Measurements from ENCODE around the gene ZNF878.

DNA sequence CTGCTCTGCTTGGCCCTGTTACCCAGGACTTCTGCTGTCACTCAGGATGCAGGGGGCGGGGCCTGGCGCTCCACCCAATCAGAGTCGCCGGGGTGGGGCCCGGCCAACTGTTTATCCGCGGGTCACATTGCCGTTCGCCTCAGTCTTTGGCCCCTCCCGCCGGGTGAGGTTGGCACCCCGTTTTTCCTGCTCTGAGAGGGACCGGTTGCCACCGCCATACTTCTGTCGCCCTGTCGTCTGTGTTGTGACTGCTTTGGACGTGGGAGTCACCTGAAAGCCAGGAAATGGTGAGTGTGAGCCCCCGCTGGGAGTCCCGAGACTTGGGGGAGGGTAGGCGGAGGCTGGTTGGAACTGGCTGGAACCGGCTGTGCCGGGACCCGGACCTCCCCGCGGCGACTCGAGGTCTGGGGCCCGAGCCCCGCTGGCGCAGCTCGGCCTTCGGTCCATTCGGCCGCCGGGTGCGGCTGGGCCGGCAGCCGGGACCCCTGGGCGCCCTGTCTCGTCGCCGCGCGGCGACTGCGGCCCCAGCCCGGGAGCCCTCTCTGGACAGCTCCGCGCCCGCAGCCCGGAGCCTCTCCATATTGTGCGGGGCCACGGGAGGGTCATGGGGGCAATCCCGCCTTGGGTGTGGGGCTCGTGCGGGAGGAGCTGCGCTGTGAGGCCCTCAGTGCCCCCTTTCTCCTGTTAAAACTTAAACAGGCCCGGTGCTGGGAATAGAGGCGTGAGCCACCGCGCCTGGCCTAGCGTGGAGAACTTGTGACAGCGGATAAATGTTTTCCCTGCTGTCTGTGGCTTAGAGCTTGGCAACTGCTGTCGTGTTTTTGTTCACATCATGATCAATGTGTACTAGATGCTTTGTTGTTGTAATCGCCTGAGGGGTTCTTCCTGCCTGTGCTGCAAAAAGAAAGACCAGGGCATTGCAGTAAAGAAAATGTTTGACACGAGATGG, 12.1 kb upstream of the ZNF878 start, which contains the start of gene ZNF844:
- no peak for TF ChIP-seq TAF1 (IDR thresholded peaks at IDR 0.05; ENCODE audit: borderline replicate concordance, insufficient read depth, low read length)
- no peak; a peak in 1 of 4 replicates for TF ChIP-seq REST (IDR thresholded peaks at IDR 0.05; ENCODE audit: insufficient read depth in 1 of 2, low read depth in 2 of 2, low read length in 2 of 2)
- peak; percentile 64; the same call in 1 of the 2 replicates for TF ChIP-seq POLR2AphosphoS5 (IDR thresholded peaks at IDR 0.05; ENCODE audit: low read depth, low read length)
- no peak for TF ChIP-seq SIN3A (IDR thresholded peaks at IDR 0.05; ENCODE audit: borderline replicate concordance, insufficient read depth, low read length)

All from PFSK-1 (cell line).